Peyer's patch (tissue), 4 donors: ENCODE data around the gene FRMD7. TPM values are rescaled to one million over a fixed set of nuclear protein-coding genes. Genes with fewer than 3 reads are reported as not detected.
"Not testable (repeated sequence)": the region's sequence is repeated elsewhere in the genome, so short reads cannot be mapped to it uniquely, and the experiment has no call there.

Experiments used
- DNase-seq, 3 donors: peaks; one replicate each; pipeline ENCODE4 v3.0.0-alpha.2; 2017 to 2019
- H3K27ac ChIP-seq, 4 donors: fragments of 200-600 bp; sonication (generic); one replicate each; pipeline ENCODE4 v1.5.1; 2016 to 2019
- H3K27me3 ChIP-seq, 2 donors: fragments of 200-600 bp; sonication (generic); one replicate each; pipeline ENCODE4 v1.5.1; 2019
- H3K36me3 ChIP-seq, 3 donors: fragments of 200-600 bp; sonication (generic); one replicate each; pipeline ENCODE4 v1.5.1; 2016 to 2019
- H3K4me1 ChIP-seq, 4 donors: fragments of 200-600 bp; sonication (generic); one replicate each; pipeline ENCODE4 v1.5.1; 2016 to 2019
- H3K4me3 ChIP-seq, 4 donors: fragments of 200-600 bp; sonication (generic); 1 replicate in 3 of 4; 2 replicates in 1 of 4; pipeline ENCODE4 v1.5.1; 2016 to 2019; ENCODE audit warnings: mild to moderate bottlenecking in 1 of 4
- H3K9me3 ChIP-seq, 4 donors: fragments of 200-600 bp; sonication (generic); one replicate each; pipeline ENCODE4 v1.5.1; 2016 to 2019; ENCODE audit warnings: mild to moderate bottlenecking in 1 of 4
- POLR2A ChIP-seq, 2 donors: fragments of 450-650 bp; IDR thresholded peaks; one replicate each; pipeline ENCODE4 v1.5.1; 2017; ENCODE audit warnings: antibody characterized with exemption in 2 of 2, mild to moderate bottlenecking in 2 of 2, moderate library complexity in 2 of 2
- total RNA-seq, 4 donors: library from RNA; depleted of rRNA; stranded (reverse); fragments of >200 nt; gene quantifications; one replicate each; pipeline ENCODE4 v1.1.0, GENCODE V29; 2016
- TF ChIP-seq, protein P1 (sequence below), 6 experiments: fragments of 450-650 bp in 4 of 6; fragments of 200-600 bp in 2 of 6; sonication (generic) in 1 of 6; IDR thresholded peaks; one replicate each; pipeline ENCODE4 v1.5.1; 2017 to 2019; ENCODE audit warnings: antibody characterized with exemption in 6 of 6, mild to moderate bottlenecking in 3 of 6, moderate library complexity in 1 of 6

FRMD7 gene
- total RNA-seq, 4 donors from 2014 or later: not detected

DNA sequence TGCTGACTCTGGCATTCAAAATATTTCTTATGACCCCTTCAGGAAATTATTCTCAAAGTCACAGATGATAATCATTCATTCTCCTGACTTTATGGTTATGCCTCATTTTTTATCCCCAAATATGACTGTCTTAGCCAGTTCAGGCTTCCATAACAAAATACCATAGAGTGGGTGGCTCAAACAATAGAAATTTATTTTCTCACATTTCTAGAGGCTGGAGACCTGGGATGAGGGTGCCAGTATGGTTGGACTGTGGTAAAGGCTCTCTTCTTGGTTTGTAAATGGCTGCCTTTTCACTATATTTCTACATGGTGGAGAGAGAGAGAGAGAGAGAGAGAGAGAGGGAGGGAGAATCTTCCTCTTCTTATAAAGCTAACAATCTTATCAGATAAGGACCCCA is 20.5 kb downstream of the FRMD7 start:
- no peak overlapping the region for H3K27ac ChIP-seq
- H3K4me1 ChIP-seq: no peaks in the 10 kb centered on the region
- H3K9me3 ChIP-seq: no peaks in the 10 kb centered on the region
- H3K27me3 ChIP-seq: no peaks in the 10 kb centered on the region
- no peaks in the 10 kb centered on the region for H3K36me3 ChIP-seq
- H3K4me3 ChIP-seq: no peak overlapping the region
- DNase-seq: no peak
- TF ChIP-seq, protein P1, sequence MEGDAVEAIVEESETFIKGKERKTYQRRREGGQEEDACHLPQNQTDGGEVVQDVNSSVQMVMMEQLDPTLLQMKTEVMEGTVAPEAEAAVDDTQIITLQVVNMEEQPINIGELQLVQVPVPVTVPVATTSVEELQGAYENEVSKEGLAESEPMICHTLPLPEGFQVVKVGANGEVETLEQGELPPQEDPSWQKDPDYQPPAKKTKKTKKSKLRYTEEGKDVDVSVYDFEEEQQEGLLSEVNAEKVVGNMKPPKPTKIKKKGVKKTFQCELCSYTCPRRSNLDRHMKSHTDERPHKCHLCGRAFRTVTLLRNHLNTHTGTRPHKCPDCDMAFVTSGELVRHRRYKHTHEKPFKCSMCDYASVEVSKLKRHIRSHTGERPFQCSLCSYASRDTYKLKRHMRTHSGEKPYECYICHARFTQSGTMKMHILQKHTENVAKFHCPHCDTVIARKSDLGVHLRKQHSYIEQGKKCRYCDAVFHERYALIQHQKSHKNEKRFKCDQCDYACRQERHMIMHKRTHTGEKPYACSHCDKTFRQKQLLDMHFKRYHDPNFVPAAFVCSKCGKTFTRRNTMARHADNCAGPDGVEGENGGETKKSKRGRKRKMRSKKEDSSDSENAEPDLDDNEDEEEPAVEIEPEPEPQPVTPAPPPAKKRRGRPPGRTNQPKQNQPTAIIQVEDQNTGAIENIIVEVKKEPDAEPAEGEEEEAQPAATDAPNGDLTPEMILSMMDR (IDR thresholded peaks at IDR 0.05): no peak
- TF ChIP-seq POLR2A (IDR thresholded peaks at IDR 0.05): no peak

DNA sequence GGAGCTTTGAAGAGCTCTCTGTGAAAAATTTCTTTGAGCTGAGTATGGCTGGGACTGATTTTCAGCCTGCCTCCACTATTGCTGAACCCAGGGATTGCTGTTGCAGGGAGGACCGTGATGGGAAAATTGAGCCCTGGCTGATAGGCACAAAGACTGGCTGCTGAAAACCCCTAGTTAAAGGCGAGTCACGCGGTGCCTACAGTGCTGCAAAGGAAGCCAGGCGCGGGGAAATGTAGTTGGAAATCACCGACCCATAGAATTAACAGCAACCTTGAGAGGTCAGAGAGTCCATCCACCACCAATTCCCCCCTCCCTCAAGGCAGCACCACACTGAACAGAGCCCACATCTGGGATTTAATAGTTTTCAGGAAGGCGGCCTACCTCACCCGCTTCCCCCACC is 26.0 kb downstream of the FRMD7 start:
- no peak overlapping the region for H3K4me3 ChIP-seq
- H3K27me3 ChIP-seq: no peaks in the 10 kb centered on the region
- no peaks in the 10 kb centered on the region for H3K36me3 ChIP-seq
- no peaks in the 10 kb centered on the region for H3K9me3 ChIP-seq
- DNase-seq: no peak
- H3K4me1 ChIP-seq: no peaks in the 10 kb centered on the region
- no peak for TF ChIP-seq POLR2A (IDR thresholded peaks at IDR 0.05)
- TF ChIP-seq, protein P1 (IDR thresholded peaks at IDR 0.05): no peak
- no peak overlapping the region for H3K27ac ChIP-seq

DNA sequence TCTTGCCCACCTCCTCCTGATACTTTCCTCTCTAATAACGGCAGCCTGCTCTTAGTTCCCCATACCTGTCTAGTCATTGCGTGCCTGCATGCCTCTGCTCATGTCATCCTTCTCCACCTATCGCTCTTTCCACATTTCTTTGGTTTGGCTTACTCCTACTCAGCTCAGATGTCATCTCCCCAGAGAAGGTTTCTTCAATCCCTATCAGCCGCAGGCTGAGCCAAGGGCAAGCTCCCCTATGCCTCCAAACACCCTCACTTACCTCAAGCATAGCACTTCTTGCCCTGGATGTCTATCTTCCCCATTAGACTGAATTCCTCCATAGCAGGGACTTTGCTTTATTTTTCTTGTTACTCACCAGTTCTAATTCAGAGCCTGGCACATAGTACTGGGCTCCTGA is 26.6 kb downstream of the FRMD7 start:
- DNase-seq: no peak
- Histone ChIP-seq H3K4me1 (no peaks in the 10 kb centered on the region), H3K27me3 (no peaks in the 10 kb centered on the region), H3K27ac (no peak overlapping the region), H3K9me3 (no peaks in the 10 kb centered on the region), H3K4me3 (no peak overlapping the region), H3K36me3 (no peaks in the 10 kb centered on the region)
- no peak for TF ChIP-seq POLR2A (IDR thresholded peaks at IDR 0.05)
- TF ChIP-seq, protein P1 (IDR thresholded peaks at IDR 0.05): no peak

DNA sequence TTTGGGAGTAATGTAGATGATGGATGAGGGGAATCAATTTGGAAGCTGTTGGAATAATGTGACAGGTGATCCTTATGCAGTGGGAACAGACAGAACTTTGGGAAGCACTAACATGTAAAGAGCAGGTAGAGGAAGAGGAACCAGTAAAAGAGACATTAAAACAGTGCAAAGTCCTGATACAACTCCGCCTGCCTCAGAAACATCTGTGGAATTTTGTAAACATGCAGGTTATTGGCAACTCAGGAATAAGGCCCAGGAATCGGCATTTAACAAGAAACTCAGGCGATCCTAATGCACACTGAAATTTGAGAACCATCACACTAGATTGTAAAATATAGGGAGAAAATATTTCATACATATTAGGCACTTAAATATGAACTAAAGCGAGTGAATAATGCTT is 29.1 kb downstream of the FRMD7 start:
- not testable (repeated sequence) for H3K4me1 ChIP-seq, H3K9me3 ChIP-seq, H3K27me3 ChIP-seq, H3K36me3 ChIP-seq, DNase-seq, H3K4me3 ChIP-seq, H3K27ac ChIP-seq

DNA sequence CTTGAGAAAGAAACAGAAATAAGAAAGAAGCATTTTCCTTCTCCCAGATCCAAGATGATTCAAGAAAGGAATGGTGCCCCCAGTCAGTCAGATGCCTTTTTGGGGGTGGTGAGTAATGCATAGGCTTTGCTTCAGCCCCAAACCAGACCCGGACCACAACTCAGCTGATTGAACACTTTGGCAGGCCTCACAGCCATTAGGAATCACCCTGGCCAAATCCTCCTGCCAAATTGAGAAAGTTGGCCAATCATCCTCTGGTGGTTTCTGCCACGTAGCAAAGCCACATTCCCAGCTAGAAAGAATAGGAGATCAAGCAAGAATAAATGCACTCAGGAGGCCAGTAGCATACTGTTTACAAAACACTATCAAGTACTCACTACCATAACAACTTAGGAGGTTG is 33.7 kb downstream of the FRMD7 start:
- DNase-seq: no peak
- no peaks in the 10 kb centered on the region for H3K36me3 ChIP-seq
- no peaks in the 10 kb centered on the region for H3K27me3 ChIP-seq
- H3K4me3 ChIP-seq: no peak overlapping the region
- H3K27ac ChIP-seq: no peak overlapping the region
- H3K4me1 ChIP-seq: no peaks in the 10 kb centered on the region
- H3K9me3 ChIP-seq: no peaks in the 10 kb centered on the region
- TF ChIP-seq, protein P1 (IDR thresholded peaks at IDR 0.05): no peak
- no peak for TF ChIP-seq POLR2A (IDR thresholded peaks at IDR 0.05)

DNA sequence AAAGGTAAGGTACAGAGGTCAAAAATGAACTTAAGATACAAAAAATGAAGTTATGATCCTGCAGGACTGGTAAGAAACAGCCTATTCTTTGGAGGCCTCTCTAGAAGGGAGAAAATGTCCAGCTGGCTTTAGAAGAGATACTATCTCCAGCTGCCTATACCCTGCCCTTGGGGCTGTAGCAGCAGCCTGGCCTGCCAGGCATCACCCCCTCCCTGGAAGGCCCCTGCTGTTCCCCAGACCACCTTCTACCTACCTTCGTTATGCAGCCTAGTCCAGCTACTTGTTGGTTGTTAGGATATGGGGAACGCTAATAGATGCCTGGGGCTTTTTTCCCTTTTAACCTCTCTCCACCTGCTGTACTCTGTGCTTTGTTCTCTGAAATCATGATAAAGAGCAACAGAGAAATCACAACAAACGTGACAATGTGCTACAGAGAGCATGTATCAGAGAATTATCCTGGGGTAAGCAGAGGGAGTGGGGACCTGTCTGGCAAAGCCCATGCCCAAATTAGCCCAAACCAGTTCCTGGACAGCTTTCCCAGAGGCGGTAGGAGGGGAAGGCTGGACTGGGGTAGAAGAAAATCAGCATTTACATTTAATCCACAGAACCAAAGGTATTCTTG is 34.5 kb downstream of the FRMD7 start:
- Histone ChIP-seq H3K36me3 (no peaks in the 10 kb centered on the region), H3K4me3 (no peak overlapping the region), H3K27me3 (no peaks in the 10 kb centered on the region), H3K9me3 (no peaks in the 10 kb centered on the region), H3K27ac (no peak overlapping the region), H3K4me1 (no peaks in the 10 kb centered on the region)
- no peak for DNase-seq
- TF ChIP-seq POLR2A (IDR thresholded peaks at IDR 0.05): no peak
- TF ChIP-seq, protein P1 (IDR thresholded peaks at IDR 0.05): no peak
